NCI-H2196 (cell line): ENCODE data around the gene NLRP12.
A peak's percentile ranks its signal among the peaks of the same experiment; 100 is the strongest.
"Not testable (repeated sequence)": the region's sequence is repeated elsewhere in the genome, so short reads cannot be mapped to it uniquely, and the experiment has no call there.

Experiments
- DNase-seq: peaks from one replicate; lab custom pipeline; 2025; ENCODE audit not compliant: unreplicated experiment; lab: John Stamatoyannopoulos, UW

NLRP12 gene, protein sequence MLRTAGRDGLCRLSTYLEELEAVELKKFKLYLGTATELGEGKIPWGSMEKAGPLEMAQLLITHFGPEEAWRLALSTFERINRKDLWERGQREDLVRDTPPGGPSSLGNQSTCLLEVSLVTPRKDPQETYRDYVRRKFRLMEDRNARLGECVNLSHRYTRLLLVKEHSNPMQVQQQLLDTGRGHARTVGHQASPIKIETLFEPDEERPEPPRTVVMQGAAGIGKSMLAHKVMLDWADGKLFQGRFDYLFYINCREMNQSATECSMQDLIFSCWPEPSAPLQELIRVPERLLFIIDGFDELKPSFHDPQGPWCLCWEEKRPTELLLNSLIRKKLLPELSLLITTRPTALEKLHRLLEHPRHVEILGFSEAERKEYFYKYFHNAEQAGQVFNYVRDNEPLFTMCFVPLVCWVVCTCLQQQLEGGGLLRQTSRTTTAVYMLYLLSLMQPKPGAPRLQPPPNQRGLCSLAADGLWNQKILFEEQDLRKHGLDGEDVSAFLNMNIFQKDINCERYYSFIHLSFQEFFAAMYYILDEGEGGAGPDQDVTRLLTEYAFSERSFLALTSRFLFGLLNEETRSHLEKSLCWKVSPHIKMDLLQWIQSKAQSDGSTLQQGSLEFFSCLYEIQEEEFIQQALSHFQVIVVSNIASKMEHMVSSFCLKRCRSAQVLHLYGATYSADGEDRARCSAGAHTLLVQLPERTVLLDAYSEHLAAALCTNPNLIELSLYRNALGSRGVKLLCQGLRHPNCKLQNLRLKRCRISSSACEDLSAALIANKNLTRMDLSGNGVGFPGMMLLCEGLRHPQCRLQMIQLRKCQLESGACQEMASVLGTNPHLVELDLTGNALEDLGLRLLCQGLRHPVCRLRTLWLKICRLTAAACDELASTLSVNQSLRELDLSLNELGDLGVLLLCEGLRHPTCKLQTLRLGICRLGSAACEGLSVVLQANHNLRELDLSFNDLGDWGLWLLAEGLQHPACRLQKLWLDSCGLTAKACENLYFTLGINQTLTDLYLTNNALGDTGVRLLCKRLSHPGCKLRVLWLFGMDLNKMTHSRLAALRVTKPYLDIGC

DNA sequence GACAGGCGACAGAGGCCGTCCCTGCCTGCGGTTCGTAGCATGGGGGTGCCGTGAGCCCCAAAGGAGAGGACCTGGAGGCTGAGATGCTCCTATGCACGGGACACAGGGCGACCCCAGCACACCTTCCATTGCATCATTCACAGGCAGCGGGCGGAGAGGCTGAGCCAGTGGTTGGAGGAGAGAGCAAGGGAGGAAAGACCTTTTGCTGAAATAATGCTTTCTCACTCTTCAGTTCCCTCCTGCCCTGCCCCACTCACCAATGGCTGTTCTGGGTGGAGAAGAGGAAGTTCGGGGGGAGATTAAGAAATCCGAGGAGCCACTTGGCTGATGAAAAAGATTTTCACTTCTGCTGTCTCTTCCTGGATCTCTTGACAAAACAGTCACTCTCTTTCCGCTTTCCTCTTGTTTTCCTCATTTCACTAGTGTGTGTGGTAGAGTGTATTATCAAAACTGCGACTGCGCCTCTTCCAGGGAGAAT lies at the start of gene NLRP12:
TSS of gene NLRP12 (minus strand) at position 181 of the 478 bp plus-strand sequence. CDS start at position 41, 140 bp downstream.
- DNase-seq, result no peak

DNA sequence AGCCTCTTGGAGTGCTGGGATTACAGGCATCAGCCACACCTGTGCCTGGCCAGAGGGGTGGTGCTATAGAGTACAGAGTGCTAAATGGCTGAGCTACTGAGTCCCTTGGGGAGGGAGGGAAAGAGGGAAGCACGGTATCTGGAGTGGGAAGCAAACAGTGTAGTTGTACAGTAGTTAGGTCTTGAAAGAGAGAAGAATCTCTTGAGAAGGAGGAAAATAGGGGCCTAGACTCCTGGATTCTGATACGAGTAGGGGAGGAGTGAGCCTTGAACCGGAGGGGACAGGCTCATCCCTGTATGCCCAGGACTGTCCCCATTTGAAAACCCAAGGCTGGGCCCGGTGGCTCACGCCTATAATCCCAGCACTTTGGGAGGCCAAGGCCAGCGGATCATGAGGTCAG lies 48.6 kb upstream of the NLRP12 start:
- no peak for DNase-seq

DNA sequence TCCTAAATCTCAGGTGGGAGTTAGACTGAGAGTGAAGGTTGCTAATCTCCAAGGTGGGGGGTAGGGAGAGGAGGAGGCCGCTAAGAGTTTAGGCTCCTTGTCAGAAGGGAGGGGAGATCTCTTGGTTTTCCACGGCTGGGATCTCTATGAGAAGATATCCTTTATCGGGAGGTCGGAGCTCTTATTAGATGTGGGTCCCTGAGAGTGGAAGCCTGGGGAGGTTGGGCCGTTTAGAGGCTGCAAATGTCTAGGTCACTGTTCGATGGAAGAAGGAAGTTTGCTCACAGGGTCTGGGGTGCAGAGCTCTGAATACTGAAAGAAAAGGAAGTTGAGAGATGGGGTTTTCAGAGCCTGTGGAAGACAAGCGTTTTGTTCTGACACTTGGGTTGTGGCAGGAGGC lies 47.3 kb upstream of the NLRP12 start:
- no peak for DNase-seq

DNA sequence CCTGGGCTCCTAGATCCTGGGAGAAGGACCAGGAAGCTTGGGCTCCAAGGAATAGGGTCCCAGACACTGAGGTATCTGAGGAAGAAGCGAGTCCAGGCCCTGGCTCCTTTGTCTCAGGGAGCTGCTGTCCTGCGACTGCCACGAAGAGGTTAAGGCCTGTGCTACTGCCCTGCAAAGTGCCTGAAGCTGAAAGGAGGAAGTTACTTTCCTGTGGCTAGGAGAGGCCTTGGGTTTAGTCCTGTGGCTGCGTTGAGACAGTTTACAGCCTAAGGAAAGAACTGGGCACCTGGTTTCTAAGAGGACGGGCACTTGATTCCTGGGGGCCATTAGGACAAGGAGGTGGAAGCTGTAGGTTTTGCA lies 46.4 kb upstream of the NLRP12 start:
- DNase-seq, result no peak

DNA sequence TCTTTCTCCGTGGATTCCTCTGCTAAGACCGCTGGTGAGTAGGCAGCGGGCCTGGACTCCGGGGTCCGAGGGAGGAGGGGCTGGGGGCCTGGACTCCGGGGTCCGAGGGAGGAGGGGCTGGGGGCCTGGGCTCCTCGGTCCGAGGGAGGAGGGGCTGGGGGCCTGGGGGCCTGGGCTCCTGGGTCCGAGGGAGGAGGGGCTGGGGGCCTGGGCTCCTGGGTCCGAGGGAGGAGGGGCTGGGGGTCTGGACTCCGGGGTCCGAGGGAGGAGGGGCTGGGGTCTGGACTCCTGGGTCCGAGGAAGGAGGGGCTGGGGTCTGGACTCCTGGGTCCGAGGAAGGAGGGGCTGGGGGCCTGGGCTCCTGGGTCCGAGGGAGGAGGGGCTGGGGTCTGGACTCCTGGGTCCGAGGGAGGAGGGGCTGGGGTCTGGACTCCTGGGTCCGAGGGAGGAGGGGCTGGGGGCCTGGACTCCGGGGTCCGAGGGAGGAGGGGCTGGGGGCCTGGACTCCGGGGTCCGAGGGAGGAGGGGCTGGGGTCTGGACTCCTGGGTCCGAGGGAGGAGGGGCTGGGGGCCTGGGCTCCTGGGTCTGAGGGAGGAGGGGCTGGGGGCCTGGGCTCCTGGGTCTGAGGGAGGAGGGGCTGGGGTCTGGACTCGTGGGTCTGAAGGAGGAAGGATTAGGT lies 45.8 kb upstream of the NLRP12 start:
- not testable (repeated sequence) for DNase-seq

DNA sequence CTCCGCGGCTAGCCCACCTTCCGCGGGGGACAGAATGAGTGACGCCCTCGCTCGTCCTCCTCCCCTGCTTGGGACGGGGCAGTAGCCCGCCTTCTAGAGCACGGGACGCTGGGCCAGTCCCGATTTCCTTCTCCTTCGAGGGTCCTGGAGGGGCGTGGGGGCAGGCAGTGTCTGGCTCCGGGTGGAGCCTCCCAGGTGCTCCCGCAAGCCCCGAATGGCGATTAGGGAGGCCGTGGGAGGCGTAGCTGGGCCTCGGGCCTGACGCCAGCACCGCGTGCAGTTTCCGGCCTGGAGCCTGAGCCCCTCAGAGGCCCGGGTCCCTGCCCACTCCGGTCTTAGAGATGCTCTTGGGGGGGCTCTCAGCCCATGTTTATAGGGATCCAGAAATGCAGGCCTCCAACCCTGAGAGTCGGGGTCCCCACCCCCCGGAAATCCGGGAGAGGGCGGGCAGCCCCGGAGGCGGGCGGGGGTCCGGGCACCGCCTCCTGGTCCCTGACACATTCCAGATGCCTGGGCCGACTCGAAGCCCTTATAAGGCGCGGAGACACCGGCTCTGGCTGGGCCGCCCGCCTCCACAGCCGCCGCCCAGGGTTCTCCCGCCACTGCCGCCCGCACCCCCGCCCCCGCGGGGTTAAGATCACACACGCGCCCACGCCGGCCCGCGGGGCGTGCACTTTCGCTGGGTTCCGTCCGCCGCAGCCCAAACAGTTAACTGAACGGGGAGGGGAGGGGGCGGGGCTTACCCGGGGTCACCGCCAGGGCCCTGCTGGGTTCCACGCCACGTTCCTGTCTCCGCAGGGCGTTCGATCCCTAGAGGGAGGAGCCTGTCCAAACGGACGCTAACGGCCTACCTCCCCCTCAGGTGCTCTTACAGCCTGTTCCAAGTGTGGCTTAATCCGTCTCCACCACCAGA lies 45.0 kb upstream of the NLRP12 start:
- DNase-seq, result peak; percentile 70

DNA sequence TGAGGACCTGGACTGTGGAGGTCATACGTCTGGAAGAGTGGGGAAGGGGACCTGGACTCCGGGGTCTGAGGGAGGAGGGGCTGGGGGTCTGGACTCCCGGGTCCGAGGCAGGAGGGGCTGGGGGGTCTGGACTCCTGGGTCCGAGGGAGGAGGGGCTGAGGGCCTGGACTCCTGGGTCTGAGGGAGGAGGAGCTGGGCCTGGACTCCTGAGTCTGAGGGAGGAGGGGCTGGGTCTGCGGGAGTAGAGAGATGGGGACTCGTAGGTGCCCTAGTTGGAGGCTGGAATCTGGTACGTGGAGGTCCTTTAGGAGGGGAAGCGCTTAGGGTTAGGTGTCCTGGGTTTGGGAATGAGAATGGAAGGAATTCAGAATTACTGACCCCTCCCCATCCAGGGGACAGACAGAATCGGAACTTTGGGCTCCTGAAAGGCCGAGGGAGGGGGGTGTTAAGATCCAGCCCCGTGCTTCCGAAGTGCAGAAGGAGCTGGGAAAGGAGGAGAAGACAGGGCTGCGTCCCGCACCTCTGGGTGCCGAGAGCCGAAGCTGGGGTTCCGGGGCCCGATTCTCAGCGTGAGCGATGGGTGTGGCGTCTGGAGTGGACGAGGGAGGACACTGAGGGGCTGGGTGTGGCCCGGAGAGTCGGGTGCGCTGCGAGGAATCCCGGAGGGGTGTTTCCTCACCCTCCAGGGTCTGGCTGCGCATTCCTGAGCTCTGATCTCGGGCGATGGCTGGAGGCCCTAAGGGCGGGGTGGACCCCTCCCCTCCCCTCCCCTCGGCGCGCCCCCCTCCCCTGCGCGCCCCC lies 44.2 kb upstream of the NLRP12 start:
- no peak for DNase-seq

DNA sequence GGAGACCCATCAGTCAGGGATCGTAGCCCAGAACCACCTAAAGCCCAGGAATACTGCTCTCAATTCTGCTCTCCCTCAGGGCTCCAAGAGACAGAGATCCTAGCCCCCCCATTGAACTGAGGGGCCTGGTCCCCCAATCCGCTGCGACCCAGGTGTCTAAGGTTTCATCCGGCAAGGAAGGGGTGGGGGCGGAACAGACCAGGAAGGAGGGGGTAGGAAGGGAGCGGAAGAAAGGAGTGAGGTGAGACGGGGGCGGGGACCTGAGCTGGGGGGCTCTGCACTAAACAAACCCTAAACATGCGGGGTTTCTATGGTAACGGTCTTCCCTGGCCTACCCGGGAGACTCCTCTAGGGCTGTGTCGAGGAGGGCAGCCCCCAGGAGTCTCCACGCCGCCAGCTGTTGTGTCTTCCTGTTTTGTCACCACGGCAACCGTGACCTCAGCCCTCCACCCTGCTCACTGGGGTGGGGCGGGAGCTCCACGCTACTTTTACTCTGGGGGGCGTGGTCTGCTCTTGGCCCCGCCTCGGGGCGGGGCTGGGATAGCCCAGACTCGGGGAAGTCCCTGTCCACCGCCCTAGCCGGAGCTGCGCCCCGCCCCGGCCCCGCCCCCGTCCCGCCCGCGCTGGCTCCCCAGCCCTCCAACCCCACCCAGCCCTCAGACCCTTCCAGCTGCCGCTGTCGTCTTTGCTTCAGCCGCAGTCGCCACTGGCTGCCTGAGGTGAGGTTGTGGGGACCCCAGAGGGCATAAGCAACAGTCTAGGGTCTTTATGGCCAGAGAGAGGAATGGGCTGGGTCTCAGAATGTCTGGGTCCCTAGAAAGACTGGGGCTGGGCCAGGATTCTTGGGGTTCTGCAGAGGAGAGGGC lies 43.3 kb upstream of the NLRP12 start, which contains the start of gene MYADM:
TSS of gene MYADM (plus strand) at position 659 of the 866 bp plus-strand sequence. CDS start 5,647 bp downstream, outside the sequence.
- peak; percentile 89 for DNase-seq

DNA sequence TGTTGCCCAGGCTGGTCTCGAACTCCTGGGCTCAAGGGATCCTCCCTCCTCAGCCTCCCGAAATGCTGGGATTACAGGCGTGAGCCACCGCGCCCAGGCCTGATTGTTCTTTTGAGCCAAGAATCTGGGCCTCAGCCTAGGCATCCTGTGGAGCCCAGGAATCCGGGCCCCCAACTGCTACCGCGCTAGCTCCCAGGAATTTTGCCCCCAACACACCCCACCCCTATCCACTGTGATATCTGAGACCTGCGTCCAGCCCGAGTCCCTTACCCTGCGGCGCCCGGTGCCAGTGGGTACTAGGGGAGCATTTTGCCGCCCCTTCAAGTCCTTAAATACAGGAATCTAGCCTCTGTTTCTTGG lies 42.7 kb upstream of the NLRP12 start:
- DNase-seq, result no peak

DNA sequence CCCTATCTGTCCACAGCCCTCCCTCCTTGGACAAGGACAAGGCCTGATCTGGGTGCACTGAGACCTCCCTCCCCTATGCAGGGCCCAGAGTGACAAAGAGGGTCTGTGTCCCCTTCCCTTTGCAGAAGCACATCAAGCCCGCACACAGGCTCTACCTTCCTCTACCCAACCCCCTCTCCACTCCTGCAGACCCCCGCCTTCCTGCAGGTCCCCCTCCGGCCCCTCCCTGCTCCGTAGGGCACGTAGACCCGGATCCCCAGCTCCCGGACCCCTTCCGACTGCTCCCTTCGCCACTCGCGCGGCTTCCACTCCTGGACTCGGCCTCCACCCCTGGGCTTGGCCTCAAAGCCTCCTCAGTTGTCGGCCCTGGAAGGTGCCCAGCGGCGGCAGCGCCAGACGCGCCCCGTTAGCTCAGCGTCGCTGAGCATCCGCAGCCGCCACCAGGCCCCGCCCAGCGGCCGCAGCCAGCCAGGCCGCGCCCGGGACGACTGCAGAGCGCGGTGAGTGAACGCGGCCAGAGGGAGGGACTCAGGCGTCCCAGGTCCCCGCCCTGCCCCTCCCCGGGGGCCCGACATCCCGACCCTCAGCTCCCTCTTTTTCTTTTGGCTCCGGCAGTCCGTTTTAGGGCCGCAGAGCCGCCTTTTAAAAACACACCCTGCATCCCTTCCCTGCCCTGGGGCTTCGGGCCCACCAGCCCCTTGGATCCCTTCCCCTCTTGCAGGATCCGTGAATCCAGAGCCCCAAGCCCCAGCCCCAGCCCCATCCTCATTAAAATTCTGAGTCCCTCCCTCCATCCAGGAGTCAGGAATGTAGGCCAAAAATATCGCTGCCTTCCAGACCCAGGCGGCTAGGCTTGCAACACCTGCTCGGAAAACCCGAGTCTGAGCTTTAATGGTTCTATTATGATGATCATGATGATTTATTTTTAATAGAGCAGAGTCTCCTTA lies 42.1 kb upstream of the NLRP12 start:
- DNase-seq, result no peak

DNA sequence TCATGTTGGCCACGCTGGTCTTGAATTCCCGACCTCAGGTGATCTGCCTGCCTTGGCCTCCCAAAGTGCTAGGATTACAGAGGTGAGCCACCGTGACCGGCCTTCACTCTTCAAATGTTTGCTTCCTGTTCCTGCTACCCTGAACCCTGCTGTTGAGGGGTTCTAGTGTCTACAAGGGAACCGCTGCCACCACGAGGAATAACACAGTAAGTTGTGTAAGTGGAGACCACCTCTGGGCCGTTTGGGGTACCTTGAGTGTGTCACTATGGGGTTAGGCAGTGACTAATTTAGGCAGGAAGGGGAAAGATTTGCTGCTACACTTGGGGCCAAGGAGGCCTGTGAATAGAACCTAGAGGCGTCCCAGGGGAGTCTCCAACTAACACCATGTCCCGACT lies 41.4 kb upstream of the NLRP12 start:
- no peak for DNase-seq

DNA sequence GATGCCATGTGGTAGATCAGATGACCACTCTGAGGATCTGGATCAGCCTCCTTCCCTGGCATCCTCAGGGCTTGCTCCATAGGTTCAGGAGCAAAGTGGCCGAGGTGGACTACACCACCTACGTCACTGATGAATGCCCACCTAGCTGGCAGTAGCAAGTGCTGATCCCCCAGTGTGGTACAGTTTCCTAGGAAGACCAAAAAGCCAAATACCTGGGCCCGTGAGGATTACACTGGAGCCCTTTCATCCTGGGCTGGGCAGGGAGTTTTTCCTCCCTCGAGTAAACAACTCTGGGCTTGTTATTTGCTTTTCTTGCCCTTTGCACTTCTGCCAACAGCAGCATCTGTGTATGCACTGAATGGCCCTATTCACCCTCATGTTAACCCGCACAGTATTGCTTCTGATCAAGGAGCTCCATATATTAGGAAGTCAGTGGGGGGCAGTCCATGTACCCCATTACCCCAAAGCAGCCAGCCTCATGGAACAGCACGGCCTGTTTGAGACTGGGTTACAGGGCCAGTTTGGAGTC lies 40.3 kb upstream of the NLRP12 start:
- DNase-seq, result peak; percentile 66

DNA sequence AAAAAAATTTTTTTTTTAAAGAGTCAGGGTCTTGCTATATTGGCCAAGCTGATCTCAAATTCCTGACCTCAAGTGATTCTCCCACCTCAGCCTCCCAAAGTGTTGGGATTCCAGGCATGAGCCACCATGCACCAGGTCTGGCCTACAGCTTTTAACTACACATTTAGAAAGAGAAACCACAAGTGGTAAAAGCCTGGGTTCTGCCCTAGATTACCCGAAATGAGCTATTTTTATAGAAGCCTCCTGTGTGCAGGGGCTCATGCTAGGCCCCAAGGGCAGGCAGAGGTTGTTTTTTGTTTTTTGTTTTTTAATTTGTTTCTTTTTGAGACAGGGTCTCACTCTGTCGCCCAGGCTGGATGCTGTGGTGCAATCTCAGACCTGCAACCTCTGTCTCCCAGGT lies 29.6 kb upstream of the NLRP12 start:
- no peak for DNase-seq

DNA sequence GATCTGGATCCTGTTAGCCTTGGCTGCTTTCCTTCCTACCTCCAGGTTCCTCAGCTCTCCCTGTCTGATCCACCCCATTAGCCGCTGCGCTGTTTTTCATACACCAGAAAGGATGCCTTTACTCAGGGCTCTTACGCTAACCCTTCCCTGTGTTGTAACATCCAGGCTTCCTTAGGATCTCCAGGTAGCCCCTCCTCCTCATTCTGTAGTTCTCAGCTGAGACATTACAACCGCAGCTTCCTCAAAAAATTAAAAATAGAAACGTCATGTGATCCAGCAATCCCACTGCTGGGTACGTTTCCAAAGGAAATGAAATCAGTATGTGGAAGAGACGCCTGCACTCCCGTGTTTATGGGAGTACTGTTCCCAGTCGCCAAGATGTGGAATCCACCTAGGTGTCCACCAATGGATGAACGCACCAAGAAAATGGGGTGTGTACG lies 25.1 kb upstream of the NLRP12 start:
- no peak for DNase-seq

DNA sequence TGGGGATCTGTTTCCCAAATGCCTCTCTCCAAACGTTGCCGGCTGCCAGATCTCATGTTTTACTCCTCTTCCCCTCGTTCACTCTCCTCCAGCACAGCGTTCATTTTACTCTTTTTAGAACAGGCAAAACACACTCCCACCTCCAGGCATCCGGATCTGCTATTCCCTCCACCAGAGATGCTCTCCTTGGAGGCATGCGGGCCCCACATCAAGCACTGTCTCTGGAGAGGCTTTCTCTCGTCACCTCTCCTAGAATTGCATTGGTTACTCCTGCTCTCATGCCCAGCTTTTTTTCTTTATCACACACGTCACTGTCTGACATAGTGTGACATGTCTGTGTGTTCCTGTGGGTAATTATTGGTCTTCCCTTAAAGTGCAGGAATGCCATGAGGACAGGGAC lies 23.4 kb upstream of the NLRP12 start:
- no peak for DNase-seq

DNA sequence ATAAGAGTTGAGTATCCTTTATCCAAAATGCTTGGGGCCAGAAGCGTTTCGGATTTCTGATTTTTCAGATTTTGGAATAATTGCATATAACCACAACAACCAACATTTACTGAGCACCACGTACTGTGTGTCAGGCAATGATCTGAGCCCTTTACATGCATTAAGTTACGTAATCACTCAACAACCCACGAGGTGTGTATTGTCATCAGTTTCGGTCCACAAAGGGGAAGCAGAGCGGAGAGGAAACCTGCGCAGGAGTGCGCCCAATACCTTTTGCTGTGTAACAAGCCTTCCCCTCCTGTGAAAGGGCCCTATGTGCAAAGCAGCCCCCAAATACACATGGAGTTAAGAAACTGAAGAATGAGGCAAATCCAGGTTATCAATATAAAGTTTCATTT lies 20.7 kb upstream of the NLRP12 start:
- DNase-seq, result no peak

DNA sequence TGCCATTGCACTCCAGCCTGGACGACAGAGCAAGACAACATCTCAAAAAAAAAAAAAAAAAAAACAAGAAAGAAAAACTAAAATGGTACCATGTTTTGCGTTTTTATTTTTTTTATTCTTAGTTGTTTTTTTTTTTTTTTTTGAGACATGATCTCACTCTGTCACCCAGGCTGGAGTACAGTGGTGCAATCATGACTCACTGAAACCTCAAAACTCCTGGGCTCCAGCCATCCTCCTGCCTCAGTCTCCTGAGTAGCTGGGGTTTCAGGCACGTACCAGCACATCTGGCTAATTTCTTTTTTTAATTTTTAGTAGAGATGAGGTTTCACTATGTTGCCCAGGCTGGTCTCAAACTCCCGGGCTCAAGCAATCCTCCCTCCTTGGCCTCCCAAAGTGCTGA lies 16.8 kb upstream of the NLRP12 start:
- not testable (repeated sequence) for DNase-seq
